Right renal cortex interstitium (tissue), 3 donors: Measurements from ENCODE around the gene SDF4. TPM values are rescaled to one million over a fixed set of nuclear protein-coding genes. Genes with fewer than 3 reads are reported as not detected.
"Not testable (repeated sequence)": the region's sequence is repeated elsewhere in the genome, so short reads cannot be mapped to it uniquely, and the experiment has no call there.

Experiments
- DNase-seq, 3 donors: peaks; one replicate each; pipeline ENCODE4 v3.0.0-alpha.2; 2013; ENCODE audit warnings: low read depth in 3 of 3, low spot score in 2 of 3
- polyA plus RNA-seq, 3 donors: library from polyadenylated mRNA; unstranded; fragments of 120-200 nt; gene quantifications; one replicate each; pipeline ENCODE4 v1.2.1, GENCODE V29; 2013; ENCODE audit not compliant: insufficient read length in 3 of 3

The SDF4 gene
- polyA plus RNA-seq, 3 donors, result 109 to 126 (median 123) TPM

DNA sequence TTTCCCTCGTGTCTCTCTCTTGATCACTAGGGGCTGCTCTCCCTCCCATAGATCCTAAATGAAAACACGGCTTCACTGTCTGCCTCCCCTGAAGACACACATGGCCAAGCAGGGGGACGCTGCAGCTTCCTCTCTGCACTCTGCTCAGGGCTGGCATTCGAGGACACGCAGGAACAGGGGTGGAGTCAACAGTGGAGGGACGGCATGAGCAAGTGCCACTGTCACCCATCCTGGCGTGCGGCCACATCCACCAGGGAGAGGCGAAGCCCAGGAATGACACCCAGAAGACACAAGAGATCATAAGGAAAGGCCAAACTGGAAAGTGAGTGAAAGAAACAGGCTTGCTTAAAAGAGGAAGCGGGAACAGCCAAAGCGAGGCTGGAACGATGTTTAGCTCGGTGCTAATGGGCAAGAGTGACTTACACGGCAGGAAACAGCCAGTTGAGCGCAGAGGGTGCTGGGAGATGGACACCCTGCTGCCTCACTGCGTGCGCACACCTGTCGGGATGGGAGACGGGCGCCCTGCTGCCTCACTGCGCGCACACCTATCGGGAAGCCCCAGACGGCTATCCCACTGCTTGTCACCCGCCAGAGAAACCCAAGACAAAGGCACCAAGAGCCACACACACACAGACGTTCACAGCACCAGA, 28.3 kb upstream of the SDF4 start:
- DNase-seq, result no peak

DNA sequence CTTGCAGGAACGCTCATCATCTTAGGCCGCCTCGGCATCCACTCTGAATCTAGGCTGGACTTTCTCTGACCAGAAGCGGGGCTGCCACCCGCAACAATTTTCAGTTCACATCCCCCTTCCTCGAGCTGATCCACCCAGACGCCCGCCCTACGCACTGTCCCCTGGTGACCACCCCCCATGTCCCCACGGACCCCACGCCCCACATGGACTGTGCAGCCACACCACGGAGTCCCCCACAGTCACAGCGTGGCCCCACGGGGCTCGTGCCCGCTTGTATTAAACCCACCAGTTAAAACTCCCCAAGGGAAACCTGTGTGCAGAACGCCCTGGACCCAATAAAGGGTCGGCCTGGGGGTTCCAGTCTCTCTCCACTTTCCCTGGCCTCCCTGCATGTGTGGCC, 27.7 kb upstream of the SDF4 start:
- no peak for DNase-seq

DNA sequence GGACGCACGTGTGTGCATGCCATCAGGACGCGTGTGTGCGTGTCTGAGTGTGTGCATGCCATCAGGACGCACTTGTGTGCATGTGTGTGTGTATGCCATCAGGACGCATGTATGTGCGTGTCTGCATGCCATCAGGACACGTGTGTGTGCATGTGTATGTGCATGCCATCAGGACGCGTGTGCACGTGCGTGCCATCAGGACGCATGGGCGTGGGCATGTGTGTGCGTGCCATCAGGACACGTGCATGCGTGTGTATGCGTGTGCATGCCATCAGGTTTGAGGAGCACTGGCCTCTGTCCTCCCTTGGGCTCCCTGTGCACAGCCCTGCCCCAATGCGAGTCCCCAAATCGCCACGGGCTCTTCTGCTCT, 27.3 kb upstream of the SDF4 start:
- DNase-seq, result no peak

- DNase-seq, result no peak
These were observed 25.4 kb upstream of the SDF4 start for GRCh38 chr1:1256956-1257871.

- DNase-seq, result no peak
These were observed 23.8 kb upstream of the SDF4 start for GRCh38 chr1:1255611-1256010.

DNA sequence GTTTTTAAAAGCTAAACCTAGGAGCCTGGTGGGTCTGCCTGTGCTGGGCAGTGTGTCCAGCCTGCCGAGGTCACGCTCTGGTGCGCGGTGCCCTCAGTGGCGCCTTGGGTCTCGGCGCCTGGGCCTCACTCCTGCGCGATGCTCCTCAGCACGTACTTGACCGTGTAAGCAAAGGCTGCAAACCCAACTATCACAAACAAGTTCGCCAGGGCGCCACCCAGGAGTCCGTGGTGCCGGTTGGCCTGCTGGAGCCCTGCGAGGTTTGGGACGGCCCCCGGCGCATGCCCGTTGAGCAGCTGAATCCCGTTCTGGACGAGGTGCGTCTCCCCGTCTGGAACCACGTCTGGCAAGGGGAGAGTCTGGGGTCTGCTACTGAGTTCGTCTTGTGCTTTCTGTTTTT, 23.3 kb upstream of the SDF4 start:
- no peak for DNase-seq

DNA sequence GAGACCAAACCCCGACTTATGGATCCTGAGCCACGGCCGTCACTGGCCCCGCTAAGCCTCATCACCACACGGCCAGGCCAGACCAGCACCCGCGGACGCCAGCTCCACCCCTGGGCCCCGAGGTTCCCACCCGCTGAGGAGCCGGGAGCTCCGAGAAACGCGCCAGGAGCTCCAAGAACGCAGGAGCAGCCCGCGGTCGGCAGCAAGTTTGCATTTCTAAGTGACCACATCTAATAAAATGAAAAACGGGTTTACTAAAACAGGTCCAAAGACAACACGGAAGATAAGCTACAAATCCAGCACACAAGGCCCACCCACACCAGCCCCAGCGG, 22.8 kb upstream of the SDF4 start:
- DNase-seq, result no peak

- DNase-seq, result no peak
These were observed 22.3 kb upstream of the SDF4 start for GRCh38 chr1:1253972-1254666.

GRCh38 chr1:1253314-1253713, 21.5 kb upstream of the SDF4 start:
- DNase-seq, result no peak

DNA sequence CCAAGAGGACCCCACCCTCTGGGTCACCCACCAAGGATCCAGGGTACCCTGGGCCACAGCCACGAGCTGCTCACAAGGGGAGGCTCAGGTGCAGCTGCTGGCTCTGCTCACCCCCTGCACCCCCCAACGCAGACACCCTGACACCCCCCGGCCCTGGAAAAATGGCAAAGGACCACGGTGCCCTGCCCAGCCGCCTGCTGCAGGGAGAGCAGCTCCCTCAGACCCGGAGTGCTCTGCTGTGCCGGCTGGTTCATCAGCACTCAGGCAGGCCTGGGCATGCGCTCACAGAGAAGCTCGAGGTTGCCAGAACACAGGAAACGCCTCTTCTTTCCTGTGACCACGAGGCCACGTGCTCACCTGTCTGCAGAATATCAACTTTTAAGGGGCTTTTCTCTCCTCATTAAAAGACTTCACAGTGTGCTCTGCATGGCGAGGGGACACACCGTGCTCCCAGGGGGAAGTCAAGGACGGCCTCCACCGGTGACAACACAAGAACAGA, 19.0 kb upstream of the SDF4 start:
- no peak for DNase-seq

- not testable (repeated sequence) for DNase-seq
These were observed 16.5 kb upstream of the SDF4 start for GRCh38 chr1:1248009-1248913.

DNA sequence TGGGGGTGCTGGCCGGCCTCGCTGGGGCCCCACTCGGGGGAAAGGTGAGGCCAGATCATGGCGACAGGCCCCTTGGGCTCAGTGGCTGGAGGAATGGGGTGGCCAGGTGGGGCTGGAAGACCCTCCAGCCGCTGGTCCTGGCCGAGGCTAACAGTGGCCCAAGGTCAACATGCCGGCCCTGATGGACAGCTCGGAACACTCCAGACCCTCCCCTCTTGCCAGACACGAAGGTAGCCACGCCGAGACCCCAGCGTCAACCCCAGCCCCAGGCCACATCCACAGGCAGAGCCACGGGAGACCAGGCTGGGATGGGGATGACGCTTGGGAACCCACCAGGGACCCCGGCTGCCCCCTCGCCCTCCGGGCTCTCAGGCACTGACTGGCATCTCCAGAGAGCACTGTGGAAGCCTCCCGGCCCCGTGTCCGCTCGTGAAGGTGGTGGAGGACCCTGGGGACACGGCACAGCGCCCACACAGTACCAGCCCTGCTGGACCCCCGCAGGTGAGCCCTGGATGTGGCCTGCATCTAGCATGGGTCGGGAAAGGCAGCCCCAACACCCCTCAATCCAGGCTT, 15.6 kb upstream of the SDF4 start:
- DNase-seq, result no peak

DNA sequence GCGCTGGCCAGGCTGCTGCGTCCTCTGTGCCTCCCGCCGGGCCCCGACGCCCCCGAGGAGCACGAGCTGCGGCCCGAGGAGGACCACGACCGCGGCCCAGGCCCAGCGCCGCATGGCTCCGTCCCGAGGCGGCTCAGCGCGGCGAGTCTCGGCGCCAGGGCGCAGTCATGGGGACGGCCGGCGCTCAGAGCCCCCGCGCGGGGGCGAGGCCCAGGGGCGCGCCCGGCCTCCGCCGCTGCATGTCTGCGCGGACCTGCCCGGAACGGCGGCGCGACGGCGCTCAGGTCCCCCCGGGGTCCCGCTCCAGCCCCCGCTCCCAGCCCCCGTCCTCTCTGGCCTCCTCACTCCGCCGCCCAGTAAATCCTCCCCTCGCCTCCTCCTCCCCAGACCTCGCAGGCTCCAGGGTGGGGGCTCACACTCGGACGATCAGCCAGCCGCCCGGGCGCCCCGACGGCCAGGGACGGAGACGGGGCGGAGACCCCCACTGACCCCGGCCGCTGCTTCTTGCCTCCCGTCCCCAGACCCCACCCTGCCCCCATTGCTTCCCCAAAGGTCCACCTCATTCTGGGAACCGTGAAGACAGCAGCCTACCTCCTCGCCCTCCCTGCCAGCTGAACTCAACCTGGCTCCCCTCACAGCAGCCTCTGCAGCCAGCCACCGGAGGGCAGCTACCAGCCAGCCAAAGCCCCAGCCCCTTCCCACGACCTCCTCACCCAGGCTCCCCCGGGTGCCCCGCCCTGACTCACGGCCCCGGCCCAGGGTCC, 15.0 kb upstream of the SDF4 start, which contains the start of gene C1QTNF12:
Gene C1QTNF12, minus strand, starts transcription at position 146 of the 764 bp plus-strand sequence. Its CDS starts 32 bp downstream, at position 114.
- no peak for DNase-seq

GRCh38 chr1:1245817-1246576, 14.2 kb upstream of the SDF4 start:
- no peak for DNase-seq

DNA sequence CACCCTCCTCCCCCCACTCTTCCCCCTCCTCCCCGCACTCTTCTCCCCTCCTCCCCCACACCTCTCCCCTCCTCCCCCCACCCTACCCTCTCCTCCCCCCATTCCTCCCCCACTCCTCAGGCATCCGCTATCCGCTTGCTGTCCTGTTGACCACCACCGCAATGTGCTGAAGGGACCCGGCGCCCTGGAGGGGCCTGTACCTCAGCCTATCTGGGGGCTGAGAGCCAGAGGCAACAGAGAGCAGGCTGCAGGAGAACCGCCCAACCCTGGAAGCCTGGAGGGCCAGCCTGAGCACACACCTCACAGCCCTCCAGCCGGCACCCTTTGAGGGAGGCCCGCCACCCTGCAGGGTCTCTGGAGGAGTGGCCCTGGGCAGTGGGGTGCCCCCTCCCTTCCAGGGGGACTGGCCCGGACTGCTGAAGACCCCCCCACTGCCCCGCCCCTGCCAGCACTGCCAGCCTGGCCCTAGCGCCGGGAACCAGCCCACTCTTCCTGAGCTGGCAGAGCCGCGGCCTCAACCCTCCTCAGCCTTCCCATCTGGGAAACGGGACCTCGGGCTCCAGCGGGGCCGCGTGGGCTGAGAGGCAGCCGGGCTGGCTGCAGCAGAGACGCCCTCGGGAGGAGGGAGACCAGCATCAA, 13.5 kb upstream of the SDF4 start:
- DNase-seq, result no peak

DNA sequence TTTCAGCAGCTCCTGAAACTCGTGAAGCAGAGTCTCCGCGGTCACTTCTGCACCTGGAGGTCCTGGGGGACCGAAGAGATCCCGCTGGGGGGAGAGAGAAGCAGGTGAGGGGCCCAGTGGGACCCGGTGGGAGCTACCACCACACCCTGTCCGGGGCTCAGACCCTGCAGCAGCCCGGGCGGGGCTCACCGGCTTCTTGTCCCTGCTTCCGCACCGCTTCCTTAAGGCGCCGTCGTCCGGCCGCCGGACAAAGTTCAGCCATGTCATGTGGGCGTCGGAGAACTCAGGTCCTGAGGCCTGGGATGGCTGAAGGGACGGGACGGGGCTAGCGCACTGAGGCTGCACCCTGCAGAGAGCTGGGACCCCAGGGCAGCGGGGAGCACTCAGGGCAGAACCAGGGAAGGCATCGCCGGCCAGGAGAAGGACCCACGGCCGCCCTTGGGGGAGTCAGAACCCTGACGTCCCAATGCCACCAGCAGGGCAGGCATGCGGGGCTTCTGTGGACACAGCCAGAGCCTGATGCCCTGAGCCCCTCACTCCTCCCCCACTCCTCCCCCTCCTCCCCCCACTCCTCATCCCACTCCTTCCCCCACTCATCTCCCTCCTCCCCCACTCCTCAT, 12.5 kb upstream of the SDF4 start:
- no peak for DNase-seq

- no peak for DNase-seq
These were observed 12.0 kb upstream of the SDF4 start for GRCh38 chr1:1243807-1244191.

GRCh38 chr1:1243266-1243660, 11.5 kb upstream of the SDF4 start:
- DNase-seq, result no peak
